Loucy (cell line): ENCODE data around the gene SYNJ2.

Experiments used
- H2AFZ ChIP-seq: fragments of 200-600 bp; sonication (generic); 2 replicates; pipeline ENCODE4 v1.6.0; 2016; ENCODE audit warnings: antibody characterized with exemption, mild to moderate bottlenecking, low read length, moderate library complexity
- H3F3A ChIP-seq: fragments of 200-600 bp; 2 replicates; pipeline ENCODE4 v1.6.0; 2016; ENCODE audit warnings: antibody characterized with exemption, low read depth, mild to moderate bottlenecking
- H3K27me3 ChIP-seq: fragments of 200-600 bp; sonication (generic); 2 replicates; pipeline ENCODE4 v1.6.1; 2014; ENCODE audit warnings: low read length, mild to moderate bottlenecking; ENCODE audit not compliant: insufficient read depth, poor library complexity, severe bottlenecking
- H3K36me3 ChIP-seq: fragments of 200-600 bp; sonication (generic); 2 replicates; pipeline ENCODE4 v1.6.1; 2016; ENCODE audit warnings: low read length; ENCODE audit not compliant: insufficient read depth
- H3K4me1 ChIP-seq: fragments of 200-600 bp; sonication (generic); 2 replicates; pipeline ENCODE4 v1.5.1; 2014; ENCODE audit warnings: low read length, mild to moderate bottlenecking; ENCODE audit not compliant: insufficient read depth, poor library complexity, severe bottlenecking
- H3K4me2 ChIP-seq: fragments of 200-600 bp; sonication (generic); 2 replicates; pipeline ENCODE4 v1.6.0; 2014; ENCODE audit warnings: antibody characterized with exemption, low read length, low read depth, mild to moderate bottlenecking; ENCODE audit not compliant: poor library complexity, severe bottlenecking
- H3K4me3 ChIP-seq: fragments of 200-600 bp; sonication (generic); 2 replicates; pipeline ENCODE4 v1.5.1; 2014; ENCODE audit warnings: low read length, mild to moderate bottlenecking, mixed read lengths; ENCODE audit not compliant: poor library complexity, severe bottlenecking
- H3K79me2 ChIP-seq: fragments of 200-600 bp; sonication (generic); 2 replicates; pipeline ENCODE4 v1.6.1; 2014; ENCODE audit warnings: low read length; ENCODE audit not compliant: insufficient read depth
- H3K9ac ChIP-seq: fragments of 200-600 bp; sonication (generic); 2 replicates; pipeline ENCODE4 v1.6.0; 2014; ENCODE audit warnings: mild to moderate bottlenecking, low read depth, low read length, moderate library complexity; ENCODE audit not compliant: poor library complexity, severe bottlenecking
- H3K9me2 ChIP-seq: fragments of 200-600 bp; sonication (generic); replicated peaks from 2 replicates; pipeline ENCODE4 v1.6.1; 2016; ENCODE audit warnings: low read depth, low read length, mixed read lengths
- H3K9me3 ChIP-seq: fragments of 200-600 bp; sonication (generic); 2 replicates; pipeline ENCODE4 v1.6.1; 2014; ENCODE audit warnings: mild to moderate bottlenecking, antibody characterized with exemption, low read length, low read depth; ENCODE audit not compliant: insufficient read depth
- H4K20me1 ChIP-seq: fragments of 200-600 bp; sonication (generic); 2 replicates; pipeline ENCODE4 v1.6.0; 2014; ENCODE audit warnings: antibody characterized with exemption, low read length, mild to moderate bottlenecking; ENCODE audit not compliant: insufficient read depth, poor library complexity, severe bottlenecking
- CTCF ChIP-seq: fragments of 200-600 bp; sonication (generic); conservative IDR thresholded peaks from 2 replicates; pipeline ENCODE4 v1.5.1; 2014; ENCODE audit warnings: mild to moderate bottlenecking, antibody characterized with exemption, low read length
- EZH2phosphoT487 ChIP-seq: fragments of 200-600 bp; IDR thresholded peaks from 2 replicates; pipeline ENCODE4 v1.6.1; 2018; ENCODE audit warnings: antibody characterized with exemption, mild to moderate bottlenecking, moderate library complexity, borderline replicate concordance

The SYNJ2 gene

DNA sequence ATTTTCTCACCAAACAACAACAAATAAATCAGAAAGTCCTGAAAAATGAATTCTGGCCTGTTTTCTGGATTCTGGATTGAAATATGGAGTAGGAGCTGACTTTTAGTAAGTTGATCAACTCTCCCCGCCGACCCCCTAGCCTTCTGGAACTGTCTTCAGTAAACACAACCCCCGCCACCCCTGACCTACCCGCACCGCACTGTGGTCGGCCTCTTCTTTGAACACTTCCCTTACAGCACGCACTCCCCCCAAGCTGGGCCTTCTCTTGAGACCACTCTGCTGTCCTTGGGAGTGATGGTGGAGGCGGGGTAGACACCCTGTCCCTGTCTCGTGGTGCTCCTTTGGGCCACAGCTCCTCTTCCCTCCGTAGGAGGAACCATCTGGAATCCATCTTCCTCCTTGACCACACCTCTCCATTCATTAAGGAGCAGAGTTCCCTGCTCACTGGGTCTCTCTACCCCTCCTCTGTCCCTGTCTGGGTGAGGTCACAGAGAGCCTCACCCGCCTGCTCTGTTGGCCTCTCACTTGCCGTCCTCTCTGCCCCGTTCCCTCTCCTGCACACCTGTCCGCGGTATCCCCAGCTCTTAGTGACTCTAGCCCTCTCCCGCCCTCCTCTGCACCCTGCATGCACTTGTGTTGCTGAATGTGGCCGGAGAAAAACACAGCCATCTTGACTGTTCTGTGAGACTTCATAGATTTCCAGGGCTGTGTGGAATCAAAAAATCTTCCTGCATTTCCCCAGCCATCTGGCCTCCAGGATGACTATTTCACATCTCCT is 19.1 kb downstream of the SYNJ2 start:
- H3K9me2 ChIP-seq = no peaks in the 10 kb centered on the region
- no peak overlapping the region for H3K4me3 ChIP-seq
- TF ChIP-seq CTCF = no peak
- H3K4me2 ChIP-seq = no peak overlapping the region
- H3K27me3 ChIP-seq = no peaks in the 10 kb centered on the region
- no peak overlapping the region for H2AFZ ChIP-seq
- H3F3A ChIP-seq = no peaks in the 10 kb centered on the region
- no peaks in the 10 kb centered on the region for H3K36me3 ChIP-seq
- no peak overlapping the region for H3K9ac ChIP-seq
- no peaks in the 10 kb centered on the region for H4K20me1 ChIP-seq
- H3K9me3 ChIP-seq = no peaks in the 10 kb centered on the region
- H3K79me2 ChIP-seq = peaks cover 36% of the 10 kb centered on the region
- H3K4me1 ChIP-seq = peaks cover 26% of the 10 kb centered on the region

DNA sequence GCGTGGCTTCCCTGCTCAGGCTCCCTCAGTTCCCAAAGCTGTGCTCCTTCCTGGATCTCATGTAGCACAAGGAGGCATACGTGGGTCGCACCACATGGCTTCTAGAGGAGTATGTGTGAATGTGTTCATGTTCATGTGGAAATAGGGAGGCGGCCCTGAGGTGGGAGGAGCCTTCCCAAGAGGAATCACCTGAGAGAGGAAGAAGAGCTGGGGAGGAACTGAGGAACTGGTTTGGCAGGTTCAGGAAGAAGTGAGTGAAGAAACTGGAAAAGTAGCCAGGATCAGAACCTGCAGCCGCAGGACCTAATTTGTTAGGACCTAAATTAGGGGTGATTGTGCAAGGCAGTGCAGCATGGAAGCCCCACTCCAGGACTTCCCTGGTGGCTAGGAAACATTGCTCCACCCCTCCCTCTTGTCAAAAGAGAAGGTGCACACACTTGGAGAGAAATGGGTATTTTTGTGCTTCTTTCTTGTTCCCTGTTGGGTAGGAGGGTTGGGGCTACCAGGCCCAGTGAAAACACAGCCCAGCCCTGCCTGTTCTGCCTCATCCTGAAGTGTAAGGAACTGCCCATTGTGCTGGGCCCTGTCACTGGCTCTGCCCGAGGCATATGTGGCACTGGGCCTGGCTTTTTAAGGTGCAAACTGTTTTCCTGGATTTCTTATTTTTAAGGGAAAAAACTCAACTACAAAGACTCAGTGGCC is 20.7 kb downstream of the SYNJ2 start:
- Histone ChIP-seq H4K20me1 (no peaks in the 10 kb centered on the region), H3F3A (no peaks in the 10 kb centered on the region), H2AFZ (no peak overlapping the region), H3K4me1 (peaks cover 12% of the 10 kb centered on the region), H3K27me3 (no peaks in the 10 kb centered on the region), H3K79me2 (peaks cover 29% of the 10 kb centered on the region), H3K4me3 (no peak overlapping the region), H3K9me3 (no peaks in the 10 kb centered on the region), H3K9me2 (no peaks in the 10 kb centered on the region), H3K36me3 (no peaks in the 10 kb centered on the region), H3K4me2 (no peak overlapping the region), H3K9ac (no peak overlapping the region)
- TF ChIP-seq EZH2phosphoT487 (no peak), CTCF (no peak)

DNA sequence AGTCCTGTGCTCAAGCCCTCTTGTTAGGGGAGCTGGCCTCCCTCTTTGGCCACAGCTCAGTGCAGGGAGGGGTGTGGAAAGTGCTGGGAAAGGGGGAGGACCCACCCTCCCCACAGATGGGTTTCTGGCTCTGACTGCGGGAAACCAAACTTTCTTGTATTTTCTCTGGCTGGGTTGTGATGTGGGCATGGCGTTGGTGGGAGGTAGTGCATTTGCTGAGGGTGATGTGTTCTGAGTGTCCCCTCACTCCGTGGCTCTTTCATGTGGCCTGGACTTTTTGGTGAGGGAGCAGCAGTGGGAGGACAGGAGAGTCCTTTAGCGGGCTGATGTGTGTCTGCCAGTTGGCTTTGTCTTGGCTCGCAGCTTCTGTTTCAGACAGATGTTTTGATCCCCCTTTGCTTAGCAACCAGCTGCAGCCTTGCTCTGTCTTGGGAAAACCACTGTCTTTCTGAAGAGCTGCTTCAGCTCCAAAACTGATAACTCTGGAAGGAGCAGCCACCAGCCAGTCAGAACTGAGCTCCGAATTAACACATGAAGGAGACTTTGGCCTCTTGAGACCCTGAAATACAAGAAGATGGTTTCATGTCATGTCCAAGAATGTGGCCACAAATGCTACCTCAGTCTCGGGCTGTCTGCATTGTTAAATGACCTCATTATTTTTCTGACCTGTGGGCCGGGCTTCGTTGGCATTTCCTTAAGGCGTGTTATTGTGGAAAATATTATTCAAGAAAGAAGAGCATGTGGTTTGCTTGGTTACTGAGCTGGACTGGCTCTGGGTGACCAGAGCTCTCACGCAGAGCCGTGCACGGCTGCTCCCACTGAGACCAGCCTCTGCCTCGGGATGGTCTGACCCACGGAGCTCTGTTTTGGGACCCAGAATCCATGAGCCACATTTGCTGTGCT is 21.5 kb downstream of the SYNJ2 start:
- no peak overlapping the region for H2AFZ ChIP-seq
- H3K4me2 ChIP-seq = no peak overlapping the region
- H3K4me1 ChIP-seq = peaks cover 12% of the 10 kb centered on the region
- peaks cover 31% of the 10 kb centered on the region for H3K79me2 ChIP-seq
- H3K9me2 ChIP-seq = no peaks in the 10 kb centered on the region
- TF ChIP-seq EZH2phosphoT487 = no peak
- TF ChIP-seq CTCF = no peak
- H3F3A ChIP-seq = no peaks in the 10 kb centered on the region
- no peaks in the 10 kb centered on the region for H3K9me3 ChIP-seq
- no peaks in the 10 kb centered on the region for H3K27me3 ChIP-seq
- H3K36me3 ChIP-seq = no peaks in the 10 kb centered on the region
- no peak overlapping the region for H3K9ac ChIP-seq
- H4K20me1 ChIP-seq = no peaks in the 10 kb centered on the region
- no peak overlapping the region for H3K4me3 ChIP-seq
